Stimulated activated naive B cell treated with anti-CD40 and anti-IgM and Interleukin-4, amounts not matched to agents 10 μg/mL and 1 μg/mL and 100 μg/mL, for 72 hours (primary cell): ENCODE data around the gene MAML2.
"Not testable (repeated sequence)": the region's sequence is repeated elsewhere in the genome, so short reads cannot be mapped to it uniquely, and the experiment has no call there.

Experiments
- ATAC-seq, 2 donors: fragments of 150-1000 bp; cut with Tn5 transposase; replicated peaks; 2 replicates each; pipeline ENCODE4 v1.10.0; 2021; ENCODE audit warnings: moderate library complexity in 1 of 2
- DNase-seq: peaks from one replicate; pipeline ENCODE4 v3.0.0; 2021
- H3K27ac Mint-ChIP-seq: one replicate; pipeline ENCODE4 v1.8.0; 2022; ENCODE audit warnings: mild to moderate bottlenecking, mixed read lengths
- H3K27me3 Mint-ChIP-seq, 2 donors: one replicate each; pipeline ENCODE4 v1.8.0; 2022; ENCODE audit warnings: mixed read lengths in 2 of 2
- H3K36me3 Mint-ChIP-seq, 2 donors: one replicate each; pipeline ENCODE4 v1.8.0; 2022; ENCODE audit warnings: mixed read lengths in 2 of 2, mild to moderate bottlenecking in 1 of 2
- H3K4me1 Mint-ChIP-seq, 2 donors: one replicate each; pipeline ENCODE4 v1.8.0; 2022; ENCODE audit warnings: mixed read lengths in 2 of 2, mild to moderate bottlenecking in 1 of 2
- H3K4me3 Mint-ChIP-seq, 2 donors: one replicate each; pipeline ENCODE4 v1.8.0; 2022; ENCODE audit warnings: mild to moderate bottlenecking in 2 of 2, mixed read lengths in 2 of 2, moderate library complexity in 1 of 2
- H3K9me3 Mint-ChIP-seq, 2 donors: one replicate each; pipeline ENCODE4 v1.8.0; 2022; ENCODE audit warnings: mixed read lengths in 2 of 2, mild to moderate bottlenecking in 1 of 2

Gene MAML2

DNA sequence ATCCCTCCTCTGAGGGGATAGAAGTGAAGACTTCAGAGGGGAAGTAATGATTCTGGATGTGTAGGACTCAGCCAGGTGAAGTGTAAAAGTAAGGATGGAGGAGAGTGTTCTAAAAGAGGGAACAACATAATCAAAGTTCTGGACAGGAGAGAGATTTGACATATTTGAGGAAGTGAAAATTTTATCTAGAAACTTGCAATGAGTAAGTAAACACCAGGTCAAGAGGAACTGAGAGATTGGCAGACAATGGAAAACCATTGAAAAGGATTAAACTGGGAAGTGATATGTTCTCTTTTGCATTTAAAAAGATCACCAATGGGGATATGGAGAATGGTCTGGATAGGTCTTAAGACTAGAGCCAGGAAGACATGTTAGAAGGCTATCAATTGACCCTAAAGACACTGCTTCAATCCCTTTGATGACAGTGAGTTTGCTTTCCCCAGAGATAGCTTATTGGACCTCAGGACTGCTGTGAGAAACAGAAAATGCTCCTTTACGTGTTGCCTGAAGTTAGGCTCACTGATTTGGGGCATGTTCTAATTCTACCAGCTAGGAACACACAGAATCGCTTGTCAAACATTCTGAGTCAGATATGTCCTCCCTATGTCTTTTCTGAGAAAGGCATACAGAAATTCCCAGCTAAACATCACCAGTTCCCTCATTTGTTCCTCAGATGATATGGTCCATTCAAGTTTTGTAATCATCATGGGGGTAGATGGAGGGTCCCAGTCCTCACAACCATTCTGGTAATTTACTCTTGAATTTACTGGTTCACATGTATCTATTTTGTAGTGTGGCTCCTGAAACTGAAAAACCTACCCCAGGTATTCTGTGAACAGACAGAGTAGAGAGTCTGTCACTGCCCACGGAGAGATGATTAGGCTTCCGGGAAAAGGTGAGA is 144.9 kb downstream of the MAML2 start:
- Mint-ChIP-seq H3K36me3 (peaks cover 9 to 14% of the 10 kb centered on the region in 2 donors), H3K4me3 (peak overlapping the region in 1 of 2 donors; percentile 52), H3K4me1 (peaks cover 46 to 71% of the 10 kb centered on the region in 2 donors), H3K27me3 (no peaks in the 10 kb centered on the region), H3K27ac (peak overlapping the region; percentile 72), H3K9me3 (peaks cover 1 to 3% of the 10 kb centered on the region in 2 donors)
- DNase-seq, result no peak
- ATAC-seq, result peak; percentile 89 to 90

DNA sequence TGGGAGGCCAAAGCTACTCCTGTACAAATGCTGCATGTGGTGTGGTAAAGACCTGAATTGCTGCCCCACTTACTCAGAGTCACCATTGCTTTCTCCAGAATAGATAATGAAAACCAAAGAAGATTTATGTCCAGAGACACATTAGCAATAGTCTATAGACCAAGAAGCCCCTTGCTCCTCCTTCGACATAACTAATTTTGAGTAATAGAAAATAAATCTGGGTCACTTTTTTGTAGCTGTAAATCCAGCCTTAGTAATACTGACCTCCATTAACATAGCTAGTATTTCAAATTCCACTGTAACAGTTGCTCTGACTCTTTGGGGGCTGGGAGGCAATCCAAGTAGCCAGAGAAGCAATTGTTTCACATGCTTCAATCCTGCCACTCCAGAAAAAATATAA is 145.9 kb downstream of the MAML2 start:
- H3K36me3 Mint-ChIP-seq, result peaks cover 6 to 13% of the 10 kb centered on the region in 2 donors
- peak overlapping the region; percentile 56 for H3K27ac Mint-ChIP-seq
- H3K27me3 Mint-ChIP-seq, result no peaks in the 10 kb centered on the region
- DNase-seq (no peak), ATAC-seq (no peak)
- H3K4me3 Mint-ChIP-seq, result no peak overlapping the region
- peaks cover 1 to 3% of the 10 kb centered on the region in 2 donors for H3K9me3 Mint-ChIP-seq
- H3K4me1 Mint-ChIP-seq, result peaks cover 51 to 71% of the 10 kb centered on the region in 2 donors

DNA sequence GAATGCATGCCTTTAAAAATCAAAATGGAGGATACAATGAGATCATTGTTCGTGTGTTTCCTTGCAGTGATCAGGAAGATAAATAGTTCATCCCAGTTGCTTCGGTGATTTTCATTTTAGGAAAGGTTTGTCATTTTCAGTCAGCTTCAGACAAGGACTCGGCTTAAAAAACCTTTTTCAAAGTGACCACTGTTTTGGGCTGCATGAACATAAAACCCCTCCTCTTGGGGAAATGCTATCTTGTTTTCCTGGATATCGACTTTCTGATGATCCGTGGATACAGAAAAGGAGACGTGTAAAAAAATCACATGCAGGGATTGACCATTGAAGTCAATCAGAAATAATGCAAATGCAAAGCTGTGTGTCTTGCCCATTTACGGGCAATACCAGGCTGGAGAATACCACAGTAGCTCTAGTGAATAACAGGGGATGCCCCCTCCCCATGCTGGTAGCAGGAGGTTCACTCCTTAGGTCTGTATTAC is 146.8 kb downstream of the MAML2 start:
- H3K27ac Mint-ChIP-seq, result no peak overlapping the region
- H3K4me3 Mint-ChIP-seq, result no peak overlapping the region
- DNase-seq (no peak), ATAC-seq (peak; percentile 35 to 41)
- peaks cover 55 to 76% of the 10 kb centered on the region in 2 donors for H3K4me1 Mint-ChIP-seq
- peaks cover 12 to 13% of the 10 kb centered on the region in 2 donors for H3K36me3 Mint-ChIP-seq
- H3K27me3 Mint-ChIP-seq, result no peaks in the 10 kb centered on the region
- H3K9me3 Mint-ChIP-seq, result peaks cover 1 to 3% of the 10 kb centered on the region in 2 donors

DNA sequence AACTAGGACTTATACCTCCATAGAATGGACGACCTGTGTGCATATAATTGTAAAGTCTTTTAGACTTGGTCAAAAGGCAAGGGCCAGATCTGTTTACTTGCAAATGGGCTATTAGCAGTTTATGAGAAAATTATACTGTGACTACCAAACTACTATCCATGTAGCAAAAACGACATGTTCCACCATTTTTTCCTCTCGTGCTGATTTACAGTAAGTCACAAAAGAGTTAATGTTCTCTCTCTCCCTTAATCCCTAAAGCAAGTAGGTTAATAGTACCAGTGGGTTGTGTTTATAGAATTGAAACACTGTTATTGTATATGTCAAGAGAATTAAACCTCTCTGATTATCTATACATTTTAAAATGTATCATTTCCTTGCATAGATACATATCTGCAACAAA is 147.3 kb downstream of the MAML2 start:
- H3K9me3 Mint-ChIP-seq, result peaks cover 1 to 6% of the 10 kb centered on the region in 2 donors
- peaks cover 16 to 18% of the 10 kb centered on the region in 2 donors for H3K36me3 Mint-ChIP-seq
- ATAC-seq (no peak), DNase-seq (no peak)
- H3K27ac Mint-ChIP-seq, result peak overlapping the region; percentile 6
- H3K4me3 Mint-ChIP-seq, result no peak overlapping the region
- H3K27me3 Mint-ChIP-seq, result no peaks in the 10 kb centered on the region
- H3K4me1 Mint-ChIP-seq, result peaks cover 57 to 75% of the 10 kb centered on the region in 2 donors

GRCh38 chr11:96194581-96195374 is 148.2 kb downstream of the MAML2 start:
- DNase-seq, result no peak
- H3K36me3 Mint-ChIP-seq, result peaks cover 20 to 22% of the 10 kb centered on the region in 2 donors
- H3K27me3 Mint-ChIP-seq, result no peaks in the 10 kb centered on the region

DNA sequence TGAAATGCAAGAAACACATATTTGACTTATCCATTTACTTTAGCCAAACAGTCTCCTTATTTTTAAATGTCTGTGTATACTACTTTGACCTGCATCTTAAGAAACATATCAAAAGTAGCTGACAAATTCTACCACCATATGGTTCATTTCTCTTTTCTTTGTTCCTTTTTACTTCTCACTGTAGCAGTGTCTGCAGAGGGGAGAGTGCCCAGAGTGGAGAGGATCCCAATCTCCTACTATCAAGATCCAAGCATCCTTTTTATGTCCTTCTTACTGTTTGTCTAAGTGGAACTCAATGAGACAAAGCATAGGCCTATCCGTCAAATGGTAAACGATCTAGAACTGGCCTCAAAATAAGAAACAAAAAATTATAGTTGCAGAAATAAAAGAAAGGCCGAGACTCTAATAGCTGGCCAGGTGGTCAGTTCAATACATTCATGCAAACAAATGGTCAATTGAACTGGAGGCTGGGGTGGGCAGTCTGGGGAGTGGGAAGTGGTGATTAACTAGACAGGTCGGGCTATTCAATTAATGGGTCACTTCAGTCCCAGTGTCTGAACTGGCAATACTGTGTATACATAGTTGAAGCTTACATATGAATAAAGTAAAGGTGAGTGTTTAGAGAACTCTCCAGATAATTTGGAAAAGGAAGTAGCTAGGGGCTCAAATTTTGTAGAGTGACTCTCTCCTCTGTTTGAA is 149.1 kb downstream of the MAML2 start:
- ATAC-seq (peak; percentile 42 to 44), DNase-seq (no peak)
- Mint-ChIP-seq H3K4me1 (peaks cover 62 to 80% of the 10 kb centered on the region in 2 donors), H3K27me3 (no peaks in the 10 kb centered on the region), H3K27ac (peak overlapping the region; percentile 59), H3K36me3 (peaks cover 19 to 20% of the 10 kb centered on the region in 2 donors), H3K9me3 (peaks cover 1 to 9% of the 10 kb centered on the region in 2 donors), H3K4me3 (peak overlapping the region in 1 of 2 donors; percentile 33)

More at GRCh38 chr11:96194581-96195374, 148.2 kb downstream of the MAML2 start:
- Mint-ChIP-seq H3K27ac (no peak overlapping the region), H3K4me1 (peaks cover 62 to 75% of the 10 kb centered on the region in 2 donors), H3K4me3 (no peak overlapping the region), H3K9me3 (peaks cover 1 to 9% of the 10 kb centered on the region in 2 donors)
- ATAC-seq, result no peak

DNA sequence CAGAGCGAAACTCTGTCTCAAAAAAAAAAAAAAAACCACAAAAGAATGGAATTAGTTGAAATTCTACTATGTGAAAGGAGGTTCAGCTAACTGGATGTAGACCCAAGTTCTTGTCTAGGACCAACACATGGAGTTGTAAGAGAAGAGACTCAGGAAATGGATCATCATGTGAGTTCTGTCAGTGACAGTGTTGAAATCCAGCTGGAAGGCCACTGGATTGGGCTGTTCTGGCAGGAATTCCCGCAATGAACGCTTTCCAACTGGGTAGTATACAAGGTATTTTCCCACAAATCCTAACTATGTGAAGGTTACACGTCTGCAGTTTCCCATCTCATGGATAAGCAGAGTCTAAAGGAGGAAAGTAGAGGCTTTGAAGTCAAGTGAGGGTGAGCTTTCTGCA is 151.2 kb downstream of the MAML2 start:
- no peak overlapping the region for H3K27ac Mint-ChIP-seq
- H3K36me3 Mint-ChIP-seq, result peaks cover 14% of the 10 kb centered on the region in 2 donors
- H3K4me3 Mint-ChIP-seq, result no peak overlapping the region
- H3K27me3 Mint-ChIP-seq, result no peaks in the 10 kb centered on the region
- peaks cover 59 to 81% of the 10 kb centered on the region in 2 donors for H3K4me1 Mint-ChIP-seq
- ATAC-seq (no peak), DNase-seq (no peak)
- H3K9me3 Mint-ChIP-seq, result peaks cover 0 to 6% of the 10 kb centered on the region in 2 donors

DNA sequence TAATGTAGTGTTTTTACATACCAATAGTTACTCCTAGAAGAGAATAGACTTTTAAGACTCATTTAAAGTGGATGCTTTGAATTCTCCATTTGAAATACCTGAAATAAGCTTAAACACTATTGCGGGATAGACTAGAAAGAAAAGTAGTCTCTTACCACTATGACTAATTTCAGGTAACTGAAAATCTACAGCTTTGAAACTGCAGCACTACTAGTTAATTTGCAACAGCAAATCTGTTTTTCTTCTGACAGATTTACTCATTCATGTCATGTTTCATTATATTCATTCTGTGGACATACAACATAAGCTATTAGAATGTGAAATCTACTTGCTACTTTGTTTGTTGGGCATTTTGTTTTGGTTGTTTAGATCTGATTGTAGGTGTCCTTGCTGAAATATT is 153.6 kb downstream of the MAML2 start:
- Mint-ChIP-seq H3K4me1 (peaks cover 62 to 83% of the 10 kb centered on the region in 2 donors), H3K4me3 (peak overlapping the region in 1 of 2 donors; percentile 19), H3K9me3 (peaks cover 0 to 6% of the 10 kb centered on the region in 2 donors), H3K27me3 (no peaks in the 10 kb centered on the region), H3K27ac (no peak overlapping the region), H3K36me3 (peaks cover 13 to 14% of the 10 kb centered on the region in 2 donors)
- ATAC-seq (no peak), DNase-seq (no peak)

GRCh38 chr11:96188243-96189006 is 154.6 kb downstream of the MAML2 start:
- Mint-ChIP-seq H3K4me1 (peaks cover 55 to 74% of the 10 kb centered on the region in 2 donors), H3K27me3 (no peaks in the 10 kb centered on the region), H3K4me3 (peak overlapping the region; percentile 28 to 33), H3K9me3 (peaks cover 0 to 6% of the 10 kb centered on the region in 2 donors), H3K27ac (peak overlapping the region; percentile 42), H3K36me3 (peaks cover 13 to 14% of the 10 kb centered on the region in 2 donors)
- peak; percentile 81 to 85 for ATAC-seq
- DNase-seq, result peak; percentile 51

- ATAC-seq (no peak), DNase-seq (no peak)
- Mint-ChIP-seq H3K36me3 (peaks cover 13 to 14% of the 10 kb centered on the region in 2 donors), H3K4me3 (peak overlapping the region in 1 of 2 donors; percentile 31), H3K27me3 (no peaks in the 10 kb centered on the region), H3K27ac (peak overlapping the region; percentile 42), H3K9me3 (peaks cover 0 to 6% of the 10 kb centered on the region in 2 donors), H3K4me1 (peaks cover 52 to 72% of the 10 kb centered on the region in 2 donors)
These were observed 155.2 kb downstream of the MAML2 start for GRCh38 chr11:96187822-96188221.

DNA sequence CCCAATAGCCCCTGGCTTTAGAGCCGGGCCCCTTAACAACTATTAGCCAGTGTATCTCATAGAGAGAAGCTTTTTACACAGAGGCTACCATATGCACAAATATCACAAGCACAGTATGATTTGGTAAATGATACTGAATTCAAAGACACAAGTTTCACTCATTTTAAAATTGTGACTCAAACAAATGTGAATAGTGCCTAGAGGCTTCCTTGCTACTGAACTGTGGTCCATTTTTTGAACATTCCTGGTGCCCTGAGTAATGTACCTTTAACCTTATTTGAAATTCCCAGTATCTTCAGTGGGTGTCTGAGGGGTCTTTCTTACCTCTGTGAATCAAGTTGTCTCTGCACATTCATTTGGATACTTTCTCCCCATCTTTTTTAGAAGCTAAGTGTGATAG is 156.2 kb downstream of the MAML2 start:
- peaks cover 48 to 76% of the 10 kb centered on the region in 2 donors for H3K4me1 Mint-ChIP-seq
- ATAC-seq (no peak), DNase-seq (no peak)
- peaks cover 0 to 6% of the 10 kb centered on the region in 2 donors for H3K9me3 Mint-ChIP-seq
- H3K4me3 Mint-ChIP-seq, result no peak overlapping the region
- no peaks in the 10 kb centered on the region for H3K27me3 Mint-ChIP-seq
- no peak overlapping the region for H3K27ac Mint-ChIP-seq
- H3K36me3 Mint-ChIP-seq, result peaks cover 11 to 12% of the 10 kb centered on the region in 2 donors

- DNase-seq, result peak; percentile 19
- peak; percentile 73 to 79 for ATAC-seq
- Mint-ChIP-seq H3K36me3 (peaks cover 4 to 5% of the 10 kb centered on the region in 2 donors), H3K9me3 (no peaks in the 10 kb centered on the region), H3K27ac (peak overlapping the region; percentile 80), H3K4me3 (peak overlapping the region; percentile 50 to 67), H3K27me3 (no peaks in the 10 kb centered on the region), H3K4me1 (peaks cover 42 to 78% of the 10 kb centered on the region in 2 donors)
These were observed 157.7 kb downstream of the MAML2 start for GRCh38 chr11:96185220-96185768.

- Mint-ChIP-seq H3K36me3 (peaks cover 21 to 32% of the 10 kb centered on the region in 2 donors), H3K4me1 (peaks cover 34 to 59% of the 10 kb centered on the region in 2 donors)
- H3K4me3 Mint-ChIP-seq, DNase-seq, H3K27ac Mint-ChIP-seq, ATAC-seq, H3K27me3 Mint-ChIP-seq, H3K9me3 Mint-ChIP-seq: not testable (repeated sequence)
These were observed 162.1 kb downstream of the MAML2 start for GRCh38 chr11:96180937-96181336.
